Mesendoderm (in vitro differentiated cells): ENCODE measurements around the gene S100P.

Source experiments
- DNase-seq: peaks from one replicate; pipeline ENCODE4 v3.0.0; 2013
- H2AK5ac ChIP-seq: 2 replicates; pipeline ENCODE4 v1.6.1; 2013; ENCODE audit warnings: low read length, inconsistent platforms
- H2BK120ac ChIP-seq: 2 replicates; pipeline ENCODE4 v1.6.1; 2013; ENCODE audit warnings: low read depth, mild to moderate bottlenecking, low read length, moderate library complexity, mixed read lengths
- H2BK15ac ChIP-seq: replicated peaks from 2 replicates; pipeline ENCODE4 v1.6.1; 2013; ENCODE audit warnings: low read depth, mild to moderate bottlenecking, moderate library complexity
- H2BK5ac ChIP-seq: 2 replicates; pipeline ENCODE4 v1.6.1; 2013; ENCODE audit warnings: low read length, inconsistent platforms
- H3K18ac ChIP-seq: 2 replicates; pipeline ENCODE4 v1.6.1; 2013; ENCODE audit warnings: mild to moderate bottlenecking, low read length, mixed read lengths
- H3K23ac ChIP-seq: one replicate; pipeline ENCODE4 v1.6.1; 2013; ENCODE audit warnings: low read length
- H3K27ac ChIP-seq: 2 replicates; pipeline ENCODE4 v1.5.1; 2013; ENCODE audit warnings: low read depth, mild to moderate bottlenecking, inconsistent platforms, low read length, moderate library complexity
- H3K27me3 ChIP-seq: 2 replicates; pipeline ENCODE4 v1.6.1; 2013; ENCODE audit warnings: low read length, control low read depth, mild to moderate bottlenecking, inconsistent platforms; ENCODE audit not compliant: insufficient read depth, poor library complexity
- H3K36me3 ChIP-seq: 2 replicates; pipeline ENCODE4 v1.6.1; 2013; ENCODE audit warnings: low read length, inconsistent platforms; ENCODE audit not compliant: control insufficient read depth, insufficient read depth
- H3K4ac ChIP-seq: one replicate; pipeline ENCODE4 v1.6.1; 2013; ENCODE audit warnings: low read depth, mild to moderate bottlenecking, low read length, moderate library complexity
- H3K4me1 ChIP-seq: 2 replicates; pipeline ENCODE4 v1.6.1; 2013; ENCODE audit warnings: low read depth, low read length, inconsistent platforms; ENCODE audit not compliant: control insufficient read depth
- H3K4me2 ChIP-seq: 2 replicates; pipeline ENCODE4 v1.6.1; 2013; ENCODE audit warnings: low read length
- H3K4me3 ChIP-seq: 2 replicates; pipeline ENCODE4 v1.5.1; 2013; ENCODE audit warnings: mild to moderate bottlenecking, low read length
- H3K56ac ChIP-seq: one replicate; pipeline ENCODE4 v1.6.1; 2013; ENCODE audit warnings: low read length
- H3K79me1 ChIP-seq: 2 replicates; pipeline ENCODE4 v1.6.1; 2013; ENCODE audit warnings: low read length, inconsistent platforms
- H3K79me2 ChIP-seq: 2 replicates; pipeline ENCODE4 v1.6.1; 2013; ENCODE audit warnings: mild to moderate bottlenecking, low read length; ENCODE audit not compliant: control insufficient read depth, insufficient read depth
- H3K9ac ChIP-seq: 2 replicates; pipeline ENCODE4 v1.6.1; 2013; ENCODE audit warnings: low read length, inconsistent platforms
- H4K5ac ChIP-seq: one replicate; pipeline ENCODE4 v1.6.1; 2013; ENCODE audit warnings: low read length
- H4K8ac ChIP-seq: one replicate; pipeline ENCODE4 v1.6.1; 2013; ENCODE audit warnings: low read depth, mild to moderate bottlenecking, control low read depth, low read length, moderate library complexity
- WGBS: extraction: QIAGEN DNeasy Blood & Tissue Kit; methylation state at CpG from one replicate; pipeline ENCODE4 v1.1.7; 2013; ENCODE audit warnings: low lambda C conversion rate, missing lambda C conversion rate; ENCODE audit not compliant: insufficient coverage; ENCODE audit errors: extremely low coverage; 5-methylcytosine and 5-hydroxymethylcytosine counted together

Gene S100P

DNA sequence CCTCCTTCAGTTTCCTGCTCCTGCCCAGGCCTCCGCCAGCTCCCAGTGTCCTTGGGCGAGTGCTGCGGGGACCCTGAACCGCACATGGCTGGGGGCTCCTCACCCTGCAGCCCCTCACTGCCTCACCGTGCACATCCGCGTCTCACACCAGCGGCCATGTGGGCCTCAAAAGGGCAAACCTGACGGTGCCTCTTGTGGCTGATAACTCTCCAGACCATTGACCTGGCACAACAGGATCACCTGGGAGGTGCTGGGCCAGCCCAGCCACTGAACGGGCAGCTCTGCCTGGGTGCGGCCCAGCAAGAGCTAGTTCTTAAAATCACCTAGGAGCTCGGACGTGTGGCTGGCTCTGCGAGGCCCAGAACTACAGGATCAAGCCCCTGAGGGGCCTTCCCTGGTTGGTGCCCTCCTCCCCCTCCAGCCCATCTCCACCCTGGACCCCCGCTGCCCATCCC lies 4.1 kb upstream of the S100P start:
- H3K18ac ChIP-seq: no peak overlapping the region
- peak overlapping the region; percentile 33 for H4K5ac ChIP-seq
- no CpG with 5 or more reads among the region's 15 CpGs for WGBS
- H3K79me2 ChIP-seq: no peaks in the 10 kb centered on the region
- H3K27me3 ChIP-seq: no peaks in the 10 kb centered on the region
- H3K4me2 ChIP-seq: no peak overlapping the region
- H2AK5ac ChIP-seq: peak overlapping the region; percentile 77
- H3K56ac ChIP-seq: peak overlapping the region; percentile 73
- peak overlapping the region; percentile 32 for H3K27ac ChIP-seq
- no peak overlapping the region for H3K4me3 ChIP-seq
- H3K4me1 ChIP-seq: peaks cover 9% of the 10 kb centered on the region
- no peak overlapping the region for H3K23ac ChIP-seq
- peak overlapping the region; percentile 5 for H3K4ac ChIP-seq
- peak overlapping the region; percentile 22 for H3K9ac ChIP-seq
- H2BK5ac ChIP-seq: peak overlapping the region; percentile 51
- no peak for DNase-seq
- no peaks in the 10 kb centered on the region for H3K36me3 ChIP-seq
- H4K8ac ChIP-seq: no peak overlapping the region
- H2BK15ac ChIP-seq: no peak overlapping the region
- no peaks in the 10 kb centered on the region for H3K79me1 ChIP-seq
- no peak overlapping the region for H2BK120ac ChIP-seq

DNA sequence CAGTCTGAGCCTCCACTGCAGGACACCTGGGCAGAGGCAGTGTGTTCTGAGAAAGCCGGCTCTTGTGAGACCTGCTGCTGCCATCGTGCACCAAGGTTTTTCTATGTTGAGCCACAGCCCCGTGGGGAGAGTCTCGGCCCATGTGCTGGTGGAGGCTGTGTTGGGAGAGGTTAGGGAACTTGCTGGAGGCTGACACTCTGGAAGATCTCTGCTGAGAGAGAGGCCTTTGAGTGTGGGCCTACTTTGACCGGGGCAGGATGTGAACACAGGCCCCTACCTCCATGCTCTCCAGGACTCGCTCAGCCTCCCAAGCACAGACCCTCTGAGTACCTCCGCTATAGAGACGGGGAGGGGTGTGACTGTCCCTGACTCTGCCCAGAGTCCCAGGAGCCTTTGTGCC lies 1.3 kb upstream of the S100P start:
- H3K56ac ChIP-seq: peak overlapping the region; percentile 19
- H2BK120ac ChIP-seq: no peak overlapping the region
- no peak overlapping the region for H4K8ac ChIP-seq
- H2AK5ac ChIP-seq: no peak overlapping the region
- H2BK5ac ChIP-seq: no peak overlapping the region
- H3K23ac ChIP-seq: no peak overlapping the region
- H3K9ac ChIP-seq: no peak overlapping the region
- no CpG with 5 or more reads among the region's 8 CpGs for WGBS
- no peak overlapping the region for H4K5ac ChIP-seq
- no peak overlapping the region for H3K4me2 ChIP-seq
- H2BK15ac ChIP-seq: no peak overlapping the region
- H3K4me1 ChIP-seq: peaks cover 9% of the 10 kb centered on the region
- H3K79me1 ChIP-seq: no peaks in the 10 kb centered on the region
- H3K18ac ChIP-seq: no peak overlapping the region
- no peak for DNase-seq
- H3K36me3 ChIP-seq: no peaks in the 10 kb centered on the region
- no peaks in the 10 kb centered on the region for H3K79me2 ChIP-seq
- no peaks in the 10 kb centered on the region for H3K27me3 ChIP-seq
- no peak overlapping the region for H3K4me3 ChIP-seq
- H3K27ac ChIP-seq: no peak overlapping the region
- no peak overlapping the region for H3K4ac ChIP-seq

DNA sequence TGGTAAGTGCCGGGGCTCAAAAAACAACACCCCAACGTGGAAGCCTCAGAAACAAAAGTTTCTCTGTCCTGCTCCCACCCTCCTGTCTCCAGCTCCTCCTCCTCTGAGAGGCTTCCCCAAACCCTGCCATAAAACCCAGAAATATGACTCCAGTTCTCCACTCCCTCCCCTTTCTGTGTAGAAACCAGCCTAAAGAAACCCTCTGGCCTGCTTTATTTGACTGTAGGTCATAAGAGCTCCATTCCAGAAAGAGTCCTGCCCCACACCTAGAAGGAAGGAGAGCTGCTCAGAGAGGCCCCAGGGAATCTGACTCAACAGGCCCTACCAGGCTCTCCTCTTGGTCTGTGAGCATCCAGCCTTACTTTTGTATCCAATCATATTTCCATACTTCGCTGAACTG lies 872 bp upstream of the S100P start:
- Histone ChIP-seq H3K27me3 (no peaks in the 10 kb centered on the region), H3K36me3 (no peaks in the 10 kb centered on the region), H3K4ac (no peak overlapping the region), H2BK120ac (no peak overlapping the region), H4K5ac (no peak overlapping the region), H2BK5ac (no peak overlapping the region), H4K8ac (no peak overlapping the region), H3K9ac (no peak overlapping the region), H3K79me1 (no peaks in the 10 kb centered on the region), H3K4me2 (no peak overlapping the region), H3K4me1 (peaks cover 9% of the 10 kb centered on the region), H2AK5ac (no peak overlapping the region), H3K27ac (no peak overlapping the region), H3K56ac (no peak overlapping the region), H3K4me3 (no peak overlapping the region), H3K23ac (no peak overlapping the region), H3K18ac (no peak overlapping the region), H3K79me2 (no peaks in the 10 kb centered on the region), H2BK15ac (no peak overlapping the region)
- WGBS: no CpG with 5 or more reads among the region's 3 CpGs
- no peak for DNase-seq

DNA sequence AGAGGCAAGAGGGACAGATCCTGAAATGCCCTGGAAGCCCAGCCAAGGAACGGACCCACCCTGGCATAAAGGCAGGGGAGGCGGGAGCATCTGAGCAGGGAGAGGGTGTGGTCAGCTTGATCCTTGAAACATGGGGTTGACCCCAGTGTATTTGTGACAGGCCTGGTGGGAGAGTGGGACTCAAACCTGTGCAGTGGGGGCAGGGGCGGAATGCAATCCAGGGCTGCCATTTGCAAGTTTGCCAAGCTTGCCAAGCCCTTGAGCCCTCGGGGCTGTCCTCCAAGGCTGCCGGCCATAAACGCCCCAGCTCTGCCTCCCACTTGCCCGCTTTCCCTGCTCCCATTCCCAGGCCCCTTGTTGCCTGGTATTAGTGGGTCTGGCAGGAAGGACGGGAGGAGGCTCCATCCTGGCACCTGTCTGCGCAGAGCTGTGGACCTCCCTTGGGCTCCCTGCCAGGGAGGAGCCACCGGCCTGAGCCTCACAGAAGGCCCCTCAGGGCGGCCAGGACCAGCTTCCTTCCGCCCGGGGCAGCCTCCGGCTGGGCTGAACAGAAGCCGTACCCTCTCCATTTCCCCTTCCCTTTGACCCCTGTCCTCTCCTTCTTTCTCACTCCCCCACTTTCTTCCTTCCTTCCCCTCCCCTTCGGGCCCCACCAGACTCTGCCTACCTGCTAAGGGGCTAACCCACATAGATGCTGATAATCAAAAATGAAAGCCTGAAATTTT lies 661 bp downstream of the S100P start:
- no CpG with 5 or more reads among the region's 16 CpGs for WGBS
- H3K27me3 ChIP-seq: no peaks in the 10 kb centered on the region
- no peak overlapping the region for H2BK5ac ChIP-seq
- H3K56ac ChIP-seq: no peak overlapping the region
- no peak overlapping the region for H3K27ac ChIP-seq
- H3K23ac ChIP-seq: no peak overlapping the region
- no peak overlapping the region for H3K18ac ChIP-seq
- H4K5ac ChIP-seq: no peak overlapping the region
- no peaks in the 10 kb centered on the region for H3K79me1 ChIP-seq
- H3K4ac ChIP-seq: no peak overlapping the region
- H3K9ac ChIP-seq: no peak overlapping the region
- no peak overlapping the region for H3K4me3 ChIP-seq
- no peaks in the 10 kb centered on the region for H3K36me3 ChIP-seq
- peaks cover 5% of the 10 kb centered on the region for H3K4me1 ChIP-seq
- H3K4me2 ChIP-seq: no peak overlapping the region
- no peaks in the 10 kb centered on the region for H3K79me2 ChIP-seq
- no peak overlapping the region for H2BK15ac ChIP-seq
- H2AK5ac ChIP-seq: no peak overlapping the region
- no peak overlapping the region for H2BK120ac ChIP-seq
- no peak for DNase-seq
- no peak overlapping the region for H4K8ac ChIP-seq

DNA sequence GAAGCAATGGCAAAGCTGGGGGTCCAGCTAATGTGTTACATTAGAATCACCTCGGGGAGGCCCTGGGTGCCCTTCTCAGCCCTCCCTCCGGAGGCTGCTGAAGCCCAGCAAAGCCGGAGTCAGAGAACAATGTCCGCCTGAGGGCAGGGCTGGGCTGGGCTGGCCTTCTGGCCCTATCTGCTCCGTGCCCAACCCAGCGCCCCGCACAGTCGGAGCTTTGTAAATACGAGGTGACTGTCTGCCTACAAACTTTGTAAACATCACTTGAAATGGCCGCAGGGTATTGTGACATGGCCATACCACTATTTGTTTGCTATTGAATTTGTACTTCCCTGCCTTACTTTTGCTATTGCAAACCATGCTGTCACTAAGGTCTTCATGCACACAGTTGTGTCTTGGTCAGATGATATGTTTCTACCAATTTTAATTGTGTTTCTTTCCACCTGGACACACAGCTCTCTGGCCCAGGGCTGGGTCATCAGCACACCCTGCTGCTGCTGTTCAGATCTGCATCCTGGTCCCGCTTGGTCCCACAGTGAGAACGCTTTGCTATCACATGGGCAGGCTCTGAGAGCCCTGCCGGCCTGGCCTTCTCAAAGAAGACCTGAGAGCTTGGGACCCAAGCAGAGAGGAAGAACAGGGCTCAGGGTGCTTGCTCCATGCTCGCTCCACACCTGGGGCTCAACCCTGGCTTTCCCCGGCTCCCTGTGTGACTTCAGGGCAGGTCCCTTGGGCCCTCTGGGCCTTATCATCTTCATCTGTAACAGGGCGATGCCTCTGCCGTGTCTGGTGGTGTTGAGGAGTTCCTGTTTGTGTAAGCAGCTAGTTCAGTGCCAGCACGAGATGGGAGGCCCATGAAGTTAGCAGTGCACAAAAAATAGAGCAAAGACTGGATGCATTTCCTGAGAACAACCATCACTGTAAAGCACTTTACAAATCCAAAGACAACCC lies 2.3 kb downstream of the S100P start:
- no peak overlapping the region for H3K27ac ChIP-seq
- no peak for DNase-seq

More for the DNA sequence above, 2.3 kb downstream of the S100P start:
- Histone ChIP-seq H3K4me2 (no peak overlapping the region), H3K4me3 (no peak overlapping the region), H2BK120ac (no peak overlapping the region), H3K56ac (no peak overlapping the region), H3K23ac (no peak overlapping the region), H3K79me1 (peaks cover 2% of the 10 kb centered on the region), H3K4me1 (no peaks in the 10 kb centered on the region), H3K9ac (no peak overlapping the region), H4K8ac (no peak overlapping the region), H2BK5ac (no peak overlapping the region), H3K36me3 (no peaks in the 10 kb centered on the region), H3K27me3 (no peaks in the 10 kb centered on the region), H3K4ac (no peak overlapping the region), H4K5ac (no peak overlapping the region), H3K18ac (no peak overlapping the region), H3K79me2 (no peaks in the 10 kb centered on the region), H2BK15ac (no peak overlapping the region), H2AK5ac (no peak overlapping the region)
- no CpG with 5 or more reads among the region's 18 CpGs for WGBS
